Measurements from ENCODE around the gene CYP4F22. TPM values are rescaled to one million over a fixed set of nuclear protein-coding genes. Genes with fewer than 3 reads are reported as not detected.
"Not testable (repeated sequence)": the region's sequence is repeated elsewhere in the genome, so short reads cannot be mapped to it uniquely, and the experiment has no call there.

The CYP4F22 gene
- total RNA-seq, 2 experiments from 2014 or later: 0.19 to 0.28 TPM

GRCh38 chr19:15479391-15480345 is 28.7 kb upstream of the CYP4F22 start, which contains the start of gene PGLYRP2:
PGLYRP2 (minus strand) TSS chr19:15479501; CDS start chr19:15479371, 130 bp downstream.
- DNase-seq: peak in 2 of 14 experiments; percentile 26 to 28

GRCh38 chr19:15480996-15481395 is 27.3 kb upstream of the CYP4F22 start:
- H3K4me3 ChIP-seq (ENCODE audit: low read length); DNase-seq; intact Hi-C loops (cut with DNase I, micrococcal nuclease); H3K27me3 ChIP-seq (ENCODE audit: control insufficient read depth in 1 of 2, insufficient read depth in 2 of 2, low read length in 2 of 2); H3K9me3 Mint-ChIP-seq; H3K27ac ChIP-seq (ENCODE audit: low read depth in 1 of 2, low read length in 2 of 2); H3K9me3 ChIP-seq (ENCODE audit: control insufficient read depth in 1 of 2, insufficient read depth in 1 of 2, low read length in 2 of 2); H3K36me3 Mint-ChIP-seq (ENCODE audit: low read depth); ATAC-seq (ENCODE audit: poor library complexity); H3K4me3 Mint-ChIP-seq; H3K27me3 Mint-ChIP-seq; H3K27ac Mint-ChIP-seq; H3K36me3 ChIP-seq (ENCODE audit: insufficient read depth, low read length): not testable (repeated sequence)
- ChIA-PET POLR2A (interaction anchor here (0.7 kb wide), 1 partner anchor 17 kb away, joined by 3 read pairs; no protein-coding TSS in a partner anchor), CTCF (interaction anchor here (1.5 kb wide), 1 partner anchor 75 kb away, joined by 4 read pairs; no protein-coding TSS in a partner anchor)
- H3K4me1 ChIP-seq (ENCODE audit: insufficient read depth, low read length): peaks cover 33% of the 10 kb centered on the region
- H3K4me1 Mint-ChIP-seq (ENCODE audit: low read depth): peaks cover 37% of the 10 kb centered on the region

More at GRCh38 chr19:15479391-15480345, 28.7 kb upstream of the CYP4F22 start, which contains the start of gene PGLYRP2:
- Mint-ChIP-seq H3K4me3 (peak within 1 kb of the TSS; percentile 27), H3K4me1 (ENCODE audit: low read depth) (peaks cover 37% of the 10 kb centered on the region), H3K27ac (peak within 1 kb of the TSS; percentile 70), H3K36me3 (ENCODE audit: low read depth) (no peaks in the 10 kb centered on the region), H3K27me3 (no peaks in the 10 kb centered on the region), H3K9me3 (no peaks in the 10 kb centered on the region)
- intact Hi-C loops (cut with DNase I, micrococcal nuclease): loop anchor here in 1 of 2 experiments (5.0 kb wide), 1 partner anchor 53 kb away; no protein-coding TSS in a partner anchor
- POLR2A ChIA-PET: interaction anchor here (2.8 to 3.4 kb wide), 2 partner anchors 12 to 16 kb away, joined by 11 to 17 read pairs; partner anchors contain the start of gene RASAL3
- H3K4me3 ChIP-seq (ENCODE audit: low read length): no peak within 1 kb of the TSS
- CTCF ChIA-PET: interaction anchor here (1.1 to 1.5 kb wide), 2 partner anchors 16 to 76 kb away, joined by 4 to 5 read pairs; partner anchors contain the start of gene RASAL3
- no peak within 1 kb of the TSS for H3K27ac ChIP-seq (ENCODE audit: low read depth in 1 of 2, low read length in 2 of 2)
- no peak for TF ChIP-seq CTCF (IDR thresholded peaks at IDR 0.05)
- H3K27me3 ChIP-seq (ENCODE audit: control insufficient read depth in 1 of 2, insufficient read depth in 2 of 2, low read length in 2 of 2): no peaks in the 10 kb centered on the region
- no peaks in the 10 kb centered on the region for H3K36me3 ChIP-seq (ENCODE audit: insufficient read depth, low read length)
- H3K9me3 ChIP-seq (ENCODE audit: control insufficient read depth in 1 of 2, insufficient read depth in 1 of 2, low read length in 2 of 2): peaks cover 0 to 9% of the 10 kb centered on the region in 2 experiments
- ATAC-seq (ENCODE audit: poor library complexity): peak; percentile 63
- peaks cover 33% of the 10 kb centered on the region for H3K4me1 ChIP-seq (ENCODE audit: insufficient read depth, low read length)

- ATAC-seq (ENCODE audit: poor library complexity); CTCF ChIA-PET; H3K4me3 ChIP-seq (ENCODE audit: low read length); H3K9me3 Mint-ChIP-seq; intact Hi-C loops (cut with DNase I, micrococcal nuclease); H3K27ac ChIP-seq (ENCODE audit: low read depth in 1 of 2, low read length in 2 of 2); H3K4me1 ChIP-seq (ENCODE audit: insufficient read depth, low read length); POLR2A ChIA-PET; H3K36me3 Mint-ChIP-seq (ENCODE audit: low read depth); H3K27ac Mint-ChIP-seq; H3K27me3 Mint-ChIP-seq; DNase-seq; H3K9me3 ChIP-seq (ENCODE audit: control insufficient read depth in 1 of 2, insufficient read depth in 1 of 2, low read length in 2 of 2); H3K27me3 ChIP-seq (ENCODE audit: control insufficient read depth in 1 of 2, insufficient read depth in 2 of 2, low read length in 2 of 2); H3K36me3 ChIP-seq (ENCODE audit: insufficient read depth, low read length); H3K4me3 Mint-ChIP-seq; H3K4me1 Mint-ChIP-seq (ENCODE audit: low read depth): not testable (repeated sequence)
Measured at GRCh38 chr19:15485768-15486167, 22.6 kb upstream of the CYP4F22 start.

- ATAC-seq (ENCODE audit: poor library complexity) (no peak), DNase-seq (no peak)
- no peaks in the 10 kb centered on the region for H3K9me3 Mint-ChIP-seq
- Histone ChIP-seq H3K36me3 (ENCODE audit: insufficient read depth, low read length) (no peaks in the 10 kb centered on the region), H3K27ac (ENCODE audit: low read depth in 1 of 2, low read length in 2 of 2) (no peak overlapping the region), H3K9me3 (ENCODE audit: control insufficient read depth in 1 of 2, insufficient read depth in 1 of 2, low read length in 2 of 2) (no peaks in the 10 kb centered on the region), H3K4me1 (ENCODE audit: insufficient read depth, low read length) (no peaks in the 10 kb centered on the region), H3K4me3 (ENCODE audit: low read length) (no peak overlapping the region), H3K27me3 (ENCODE audit: control insufficient read depth in 1 of 2, insufficient read depth in 2 of 2, low read length in 2 of 2) (no peaks in the 10 kb centered on the region)
- peaks cover 8% of the 10 kb centered on the region for H3K4me1 Mint-ChIP-seq (ENCODE audit: low read depth)
- no peak overlapping the region for H3K4me3 Mint-ChIP-seq
- ChIA-PET CTCF (no interaction called here), POLR2A (no interaction called here)
- no peaks in the 10 kb centered on the region for H3K36me3 Mint-ChIP-seq (ENCODE audit: low read depth)
- TF ChIP-seq CTCF (IDR thresholded peaks at IDR 0.05): no peak
- intact Hi-C loops (cut with DNase I, micrococcal nuclease): no loop called here
- H3K27ac Mint-ChIP-seq: no peak overlapping the region
- H3K27me3 Mint-ChIP-seq: no peaks in the 10 kb centered on the region
Measured at GRCh38 chr19:15487038-15487437, 21.3 kb upstream of the CYP4F22 start.
